ENCODE measurements around the gene NTNG2.

DNA sequence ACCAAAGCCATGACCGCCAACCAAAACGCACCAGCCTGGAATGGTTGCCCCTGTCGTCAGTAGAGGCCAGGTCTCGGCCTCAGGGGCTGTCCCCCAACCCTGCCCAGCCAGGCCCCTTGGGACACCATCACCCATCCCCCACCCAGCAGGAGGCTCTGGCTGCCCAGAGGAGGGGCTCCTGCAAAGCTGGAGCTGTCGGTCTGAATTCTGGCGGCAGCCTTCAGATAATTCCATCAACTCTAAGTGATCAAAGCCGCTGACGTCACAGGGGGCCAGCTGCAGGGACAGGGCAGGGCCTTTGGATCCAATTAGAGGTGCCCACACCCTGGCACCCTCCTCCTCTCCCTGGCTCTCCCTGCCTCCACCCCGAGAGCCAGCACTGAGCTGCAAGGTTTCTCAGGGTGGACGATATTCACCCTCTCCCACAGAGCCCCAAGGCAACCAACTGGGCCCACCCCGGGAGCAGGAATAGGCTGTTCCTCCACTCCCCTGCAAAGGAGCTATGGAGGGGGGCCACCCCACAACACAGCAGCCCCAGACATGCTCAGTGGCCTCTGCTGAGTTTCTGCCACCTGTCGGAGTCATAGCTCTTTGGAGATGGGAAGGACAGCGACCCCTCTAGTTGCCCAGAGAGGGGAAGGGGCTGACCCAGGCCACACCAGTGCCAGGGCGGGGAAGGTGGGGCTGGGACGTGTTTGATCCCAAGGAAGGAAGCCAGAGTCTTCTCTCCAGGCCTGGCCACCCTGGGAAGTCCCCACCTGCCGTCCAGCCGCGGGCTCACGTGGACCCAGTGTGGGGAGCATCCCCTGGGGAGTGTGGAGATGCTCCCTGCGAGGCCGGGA, 78.4 kb downstream of the NTNG2 start:
- TF ChIP-seq, protein P1, sequence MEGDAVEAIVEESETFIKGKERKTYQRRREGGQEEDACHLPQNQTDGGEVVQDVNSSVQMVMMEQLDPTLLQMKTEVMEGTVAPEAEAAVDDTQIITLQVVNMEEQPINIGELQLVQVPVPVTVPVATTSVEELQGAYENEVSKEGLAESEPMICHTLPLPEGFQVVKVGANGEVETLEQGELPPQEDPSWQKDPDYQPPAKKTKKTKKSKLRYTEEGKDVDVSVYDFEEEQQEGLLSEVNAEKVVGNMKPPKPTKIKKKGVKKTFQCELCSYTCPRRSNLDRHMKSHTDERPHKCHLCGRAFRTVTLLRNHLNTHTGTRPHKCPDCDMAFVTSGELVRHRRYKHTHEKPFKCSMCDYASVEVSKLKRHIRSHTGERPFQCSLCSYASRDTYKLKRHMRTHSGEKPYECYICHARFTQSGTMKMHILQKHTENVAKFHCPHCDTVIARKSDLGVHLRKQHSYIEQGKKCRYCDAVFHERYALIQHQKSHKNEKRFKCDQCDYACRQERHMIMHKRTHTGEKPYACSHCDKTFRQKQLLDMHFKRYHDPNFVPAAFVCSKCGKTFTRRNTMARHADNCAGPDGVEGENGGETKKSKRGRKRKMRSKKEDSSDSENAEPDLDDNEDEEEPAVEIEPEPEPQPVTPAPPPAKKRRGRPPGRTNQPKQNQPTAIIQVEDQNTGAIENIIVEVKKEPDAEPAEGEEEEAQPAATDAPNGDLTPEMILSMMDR (IDR thresholded peaks at IDR 0.05; ENCODE audit: low read length) = no peak
- TF ChIP-seq EZH2 (optimal IDR thresholded peaks at IDR 0.05; ENCODE audit: low read depth, low read length) (no peak), EZH2phosphoT487 (IDR thresholded peaks at IDR 0.05; ENCODE audit: low read length) (no peak)
